ENCODE data around the gene STAT3. TPM values are rescaled to one million over a fixed set of nuclear protein-coding genes. Genes with fewer than 3 reads are reported as not detected.

The STAT3 gene
- total and polyA plus RNA-seq, 2 of the 13 experiments (the other 11 are each of a cell fraction or from before 2014, with no cell fraction given), result 61.8 to 62.4 TPM

- WGBS (ENCODE audit: low lambda C conversion rate), result 0% methylated on average over 3 of the region's 3 CpGs
- Histone ChIP-seq H4K20me1 (ENCODE audit: insufficient read depth, low read length) (no peaks in the 10 kb centered on the region), H3K27ac (ENCODE audit: extremely low read length, insufficient read depth, low read length) (peak overlapping the region; percentile 40), H3K4me1 (ENCODE audit: insufficient read depth, low read length) (peaks cover 80% of the 10 kb centered on the region), H3K36me3 (replicated peaks in 1 of 2; ENCODE audit: control insufficient read depth in 1 of 2, insufficient read depth in 2 of 2, low read length in 2 of 2) (no peaks in the 10 kb centered on the region), H3K4me2 (ENCODE audit: low read depth, low read length) (peak overlapping the region; percentile 75), H3K4me3 (replicated peaks in 1 of 3; ENCODE audit: insufficient read depth in 1 of 3, low read depth in 2 of 3, low read length in 3 of 3) (peak overlapping the region in 2 of 3 experiments; percentile 20 to 33; a peak in 4 of 6 replicates), H3K9me3 (ENCODE audit: low read length) (no peaks in the 10 kb centered on the region), H3K27me3 (ENCODE audit: control insufficient read depth in 1 of 2, insufficient read depth in 2 of 2, low read length in 2 of 2) (no peaks in the 10 kb centered on the region), H3K9ac (ENCODE audit: insufficient read depth, low read depth, low read length) (peak overlapping the region; percentile 32; the same call in 1 of the 2 replicates), H3K79me2 (ENCODE audit: insufficient read depth, low read length) (no peaks in the 10 kb centered on the region), H2AFZ (ENCODE audit: low read length) (peak overlapping the region; percentile 75)
- peak; percentile 27; the same call in 2 of the 3 replicates for ATAC-seq
- intact Hi-C loops (cut with micrococcal nuclease; ENCODE audit: unreplicated experiment) (no loop called here), in situ Hi-C loops (cut with HindIII; ENCODE audit: extremely low pct_ligation_motif_present, low pct_unique_long_range_greater_than_20kb) (no loop called here)
- BruUV-seq (replicated peaks), result no TSS peak
- TF ChIP-seq HDAC1 (CRISPR knock-in tag; IDR thresholded peaks at IDR 0.05) (0 out of 2 replicates have a peak, but pooled peaks have one; percentile 19), PATZ1 (CRISPR knock-in tag; IDR thresholded peaks at IDR 0.05) (peak; percentile 74), POLR2A (IDR thresholded peaks at IDR 0.05; ENCODE audit: insufficient read depth in 1 of 2, low read depth in 2 of 2, low read length in 2 of 2) (no peak), ZNF253 (CRISPR knock-in tag; IDR thresholded peaks at IDR 0.05; ENCODE audit: borderline replicate concordance) (no peak), MATR3 (CRISPR knock-in tag; IDR thresholded peaks at IDR 0.05) (no peak), KLF12 (CRISPR knock-in tag; IDR thresholded peaks at IDR 0.05; ENCODE audit: borderline replicate concordance) (0 out of 2 replicates have a peak, but pooled peaks have one; percentile 26), NR2F6 (IDR thresholded peaks at IDR 0.05) (peak; percentile 34; the same call in 1 of the 2 replicates), NR2F6 (CRISPR knock-in tag; IDR thresholded peaks at IDR 0.05) (no peak), KDM6A (CRISPR knock-in tag; IDR thresholded peaks at IDR 0.05; ENCODE audit: low read depth) (no peak), ZNF691 (CRISPR knock-in tag; IDR thresholded peaks at IDR 0.05; ENCODE audit: borderline replicate concordance, low read depth) (no peak), NCOA2 (CRISPR knock-in tag; IDR thresholded peaks at IDR 0.05) (no peak), ZBTB7B (CRISPR knock-in tag; IDR thresholded peaks at IDR 0.05) (no peak), AHDC1 (CRISPR knock-in tag; IDR thresholded peaks at IDR 0.05; ENCODE audit: borderline replicate concordance) (peak; percentile 14; the same call in 1 of the 2 replicates), FOXP1 (IDR thresholded peaks at IDR 0.05) (no peak), FOXP1 (CRISPR knock-in tag; IDR thresholded peaks at IDR 0.05) (0 out of 2 replicates have a peak, but pooled peaks have one; percentile 4), SMYD3 (CRISPR knock-in tag; IDR thresholded peaks at IDR 0.05) (no peak)
- no peak for FAIRE-seq
- DNase-seq (ENCODE audit: low spot score), result no peak
- CTCF ChIA-PET (ENCODE audit: low intra/inter-chr PET ratio, low total read pairs), result no interaction called here
- POLR2A ChIA-PET, result interaction anchor here (0.6 to 1.9 kb wide), 7 partner anchors 9 to 743 kb away, joined by 3 to 8 read pairs (median 4); partner anchors contain the start of genes CAVIN1, EIF1 and NAGLU
Observed at GRCh38 chr17:42431758-42432161, 43.5 kb upstream of the STAT3 start.
